ENCODE measurements around the gene IQSEC2.

The IQSEC2 gene

DNA sequence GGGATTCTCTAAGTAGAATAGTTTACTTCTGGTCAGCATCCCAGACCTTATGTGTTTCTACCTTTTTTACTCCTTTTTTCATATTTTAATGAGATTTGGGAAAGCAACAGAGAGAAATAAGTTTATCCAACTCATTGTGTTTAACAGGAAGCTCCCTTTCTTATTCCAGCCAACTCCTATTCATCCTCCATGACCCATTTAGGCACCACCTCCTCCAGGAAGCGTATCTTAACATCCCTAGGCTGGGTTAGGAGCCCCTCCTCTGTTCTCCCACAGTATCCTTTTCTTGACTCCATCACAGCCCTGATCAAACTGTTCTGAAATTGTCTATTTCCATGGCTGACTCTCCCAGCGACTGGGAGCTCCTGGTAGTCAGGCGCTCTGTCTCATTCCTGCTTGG lies 18.8 kb upstream of the IQSEC2 start:
- H3K36me3 ChIP-seq (ENCODE audit: control insufficient read depth, insufficient read depth, low read length), result no peaks in the 10 kb centered on the region

DNA sequence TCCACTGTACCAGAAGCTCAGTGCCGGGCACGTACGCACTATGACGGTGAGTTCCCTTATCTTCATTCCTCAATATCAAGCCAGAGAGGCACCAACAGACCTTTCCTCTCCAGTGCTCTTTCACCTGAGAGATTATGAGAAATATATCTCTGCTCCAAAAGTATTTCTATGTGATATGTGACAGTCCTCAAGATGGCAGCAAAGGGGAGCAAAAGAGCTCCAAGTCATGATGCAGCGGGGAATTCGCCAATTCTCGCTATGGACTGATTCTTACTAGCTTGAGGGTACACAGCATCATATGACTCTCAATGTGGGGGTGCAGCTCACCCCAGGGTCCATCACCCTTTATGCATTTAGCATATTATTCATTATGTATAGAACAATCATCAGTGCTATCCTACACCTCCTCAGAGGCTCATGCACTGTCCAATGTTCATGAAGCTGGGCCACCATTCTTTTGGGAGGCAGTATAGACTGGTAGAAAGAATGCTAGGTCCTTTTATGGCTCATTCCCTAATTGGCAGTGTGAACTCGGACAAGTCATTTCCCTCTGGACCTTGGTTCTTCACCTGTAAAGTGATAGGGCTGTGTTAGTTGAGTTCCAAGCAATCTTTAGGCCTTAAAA lies 12.8 kb upstream of the IQSEC2 start:
- peaks cover under 1% of the 10 kb centered on the region; the same call in 1 of the 2 replicates for H3K9me3 ChIP-seq (ENCODE audit: control insufficient read depth, insufficient read depth, low read depth, low read length)
- no peak overlapping the region for H3K4me3 ChIP-seq (ENCODE audit: low read depth, low read length)
- no peak overlapping the region for H3K9ac ChIP-seq (ENCODE audit: low read length)
- H3K4me1 ChIP-seq (ENCODE audit: control insufficient read depth, insufficient read depth, low read length), result peaks cover 4% of the 10 kb centered on the region; the same call in 1 of the 2 replicates
- H3K27me3 ChIP-seq (ENCODE audit: control insufficient read depth, insufficient read depth, low read length), result no peaks in the 10 kb centered on the region
- no peak overlapping the region for H3K27ac ChIP-seq (ENCODE audit: low read depth, low read length)
- no peaks in the 10 kb centered on the region for H3K36me3 ChIP-seq (ENCODE audit: control insufficient read depth, insufficient read depth, low read length)

More for the DNA sequence above, 18.8 kb upstream of the IQSEC2 start:
- Histone ChIP-seq H3K9me3 (ENCODE audit: control insufficient read depth, insufficient read depth, low read depth, low read length) (peaks cover 3% of the 10 kb centered on the region; the same call in 1 of the 2 replicates), H3K27me3 (ENCODE audit: control insufficient read depth, insufficient read depth, low read length) (no peaks in the 10 kb centered on the region; the same call in 1 of the 2 replicates), H3K9ac (ENCODE audit: low read length) (no peak overlapping the region), H3K4me1 (ENCODE audit: control insufficient read depth, insufficient read depth, low read length) (no peaks in the 10 kb centered on the region), H3K4me3 (ENCODE audit: low read depth, low read length) (no peak overlapping the region), H3K27ac (ENCODE audit: low read depth, low read length) (no peak overlapping the region)

- Histone ChIP-seq H3K36me3 (ENCODE audit: control insufficient read depth, insufficient read depth, low read length) (no peaks in the 10 kb centered on the region), H3K27ac (ENCODE audit: low read depth, low read length) (no peak overlapping the region), H3K4me3 (ENCODE audit: low read depth, low read length) (no peak overlapping the region), H3K27me3 (ENCODE audit: control insufficient read depth, insufficient read depth, low read length) (no peaks in the 10 kb centered on the region), H3K9me3 (ENCODE audit: control insufficient read depth, insufficient read depth, low read depth, low read length) (no peaks in the 10 kb centered on the region; the same call in 1 of the 2 replicates), H3K9ac (ENCODE audit: low read length) (no peak overlapping the region), H3K4me1 (ENCODE audit: control insufficient read depth, insufficient read depth, low read length) (peaks cover 18% of the 10 kb centered on the region; the same call in 1 of the 2 replicates)
These were observed 10.2 kb upstream of the IQSEC2 start for GRCh38 chrX:53291596-53291995.

DNA sequence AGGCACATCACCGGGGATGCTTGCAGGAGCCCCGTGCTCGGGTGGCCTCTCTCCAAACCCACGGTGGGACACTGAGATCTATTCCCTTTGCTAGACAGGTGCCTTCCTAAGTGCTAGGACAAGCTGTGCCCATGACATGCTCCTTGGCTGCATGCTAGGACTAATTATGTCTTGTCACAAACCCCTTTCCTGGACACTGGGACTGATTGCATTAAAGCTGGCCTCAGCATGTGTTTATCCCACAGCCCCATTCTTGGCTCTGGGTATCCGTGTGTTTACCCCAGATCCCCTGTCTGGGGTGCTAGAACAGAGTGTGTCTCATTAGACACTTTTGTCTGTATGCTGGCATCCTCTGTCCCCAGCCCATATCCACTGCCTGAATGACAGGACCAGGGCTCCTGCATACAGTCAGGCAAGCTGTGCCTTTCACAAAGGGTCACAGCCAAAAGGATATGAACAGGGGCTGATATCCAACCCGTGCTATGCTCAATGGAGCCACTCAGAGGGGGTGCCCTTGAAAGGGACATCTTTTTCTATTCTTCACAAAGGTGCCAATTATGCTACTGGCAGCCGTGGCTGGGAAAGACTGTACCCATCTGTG lies 9.2 kb upstream of the IQSEC2 start:
- Histone ChIP-seq H3K36me3 (ENCODE audit: control insufficient read depth, insufficient read depth, low read length) (no peaks in the 10 kb centered on the region), H3K27ac (ENCODE audit: low read depth, low read length) (no peak overlapping the region), H3K4me3 (ENCODE audit: low read depth, low read length) (no peak overlapping the region), H3K4me1 (ENCODE audit: control insufficient read depth, insufficient read depth, low read length) (peaks cover 18% of the 10 kb centered on the region; the same call in 1 of the 2 replicates), H3K27me3 (ENCODE audit: control insufficient read depth, insufficient read depth, low read length) (no peaks in the 10 kb centered on the region), H3K9ac (ENCODE audit: low read length) (no peak overlapping the region), H3K9me3 (ENCODE audit: control insufficient read depth, insufficient read depth, low read depth, low read length) (no peaks in the 10 kb centered on the region; the same call in 1 of the 2 replicates)

DNA sequence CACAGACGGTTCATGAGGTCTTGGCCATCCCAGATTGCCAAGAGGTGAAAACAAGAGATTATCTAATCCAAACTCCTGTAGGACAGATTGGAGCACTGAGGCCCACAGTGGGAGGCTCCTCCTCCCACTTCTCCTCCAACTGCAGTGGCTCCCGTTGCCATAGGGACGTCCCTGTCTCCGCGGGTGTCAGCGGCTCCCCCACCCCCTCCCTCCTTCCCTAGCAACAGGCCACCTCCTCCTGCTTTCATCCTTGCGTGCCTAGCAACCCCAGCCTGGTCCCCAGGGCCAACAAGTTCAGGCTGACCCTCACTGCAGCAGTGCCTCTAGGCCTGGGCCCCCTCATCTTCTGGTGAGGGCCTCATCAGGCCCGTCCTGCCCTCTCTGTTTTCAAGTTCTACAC lies 6.8 kb upstream of the IQSEC2 start:
- Histone ChIP-seq H3K4me1 (ENCODE audit: control insufficient read depth, insufficient read depth, low read length) (peaks cover 22% of the 10 kb centered on the region; the same call in 1 of the 2 replicates), H3K9me3 (ENCODE audit: control insufficient read depth, insufficient read depth, low read depth, low read length) (no peaks in the 10 kb centered on the region; the same call in 1 of the 2 replicates), H3K4me3 (ENCODE audit: low read depth, low read length) (no peak overlapping the region), H3K27me3 (ENCODE audit: control insufficient read depth, insufficient read depth, low read length) (no peaks in the 10 kb centered on the region), H3K27ac (ENCODE audit: low read depth, low read length) (no peak overlapping the region), H3K9ac (ENCODE audit: low read length) (no peak overlapping the region), H3K36me3 (ENCODE audit: control insufficient read depth, insufficient read depth, low read length) (no peaks in the 10 kb centered on the region)

DNA sequence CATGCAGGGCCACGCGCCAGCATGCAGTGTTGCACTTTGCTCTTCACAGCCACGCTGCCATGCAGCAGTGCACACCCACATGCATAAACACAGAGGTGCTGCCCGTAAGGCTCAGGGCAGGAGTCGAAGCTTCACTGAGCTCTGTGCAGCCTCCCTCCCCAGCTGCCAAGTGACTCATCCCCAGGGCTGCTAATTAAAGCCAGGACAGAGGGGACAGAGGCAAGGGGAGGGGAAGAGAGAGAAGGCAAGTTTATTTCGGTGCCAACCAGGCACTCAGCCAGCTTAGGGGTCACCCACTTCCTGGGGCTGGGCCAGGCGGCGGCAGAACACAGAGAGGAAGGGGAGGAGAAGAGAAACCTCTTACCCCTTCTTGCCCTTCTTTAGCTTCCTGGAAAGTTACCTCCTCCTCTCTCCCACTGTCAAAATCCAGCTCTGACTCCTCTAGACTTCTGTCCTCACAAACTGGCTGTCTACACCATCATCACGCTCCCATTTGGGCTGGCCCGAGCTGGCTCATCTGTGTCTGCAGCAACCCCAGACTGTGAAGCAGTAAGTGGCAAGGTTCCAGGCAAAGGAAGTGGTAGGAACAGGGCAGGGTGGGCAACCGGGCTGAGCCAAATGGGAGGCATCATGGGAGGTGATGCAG lies 6.2 kb upstream of the IQSEC2 start:
- H3K4me3 ChIP-seq (ENCODE audit: low read depth, low read length), result no peak overlapping the region
- no peak overlapping the region for H3K9ac ChIP-seq (ENCODE audit: low read length)
- H3K36me3 ChIP-seq (ENCODE audit: control insufficient read depth, insufficient read depth, low read length), result no peaks in the 10 kb centered on the region
- no peaks in the 10 kb centered on the region for H3K27me3 ChIP-seq (ENCODE audit: control insufficient read depth, insufficient read depth, low read length)
- no peak overlapping the region for H3K27ac ChIP-seq (ENCODE audit: low read depth, low read length)
- H3K4me1 ChIP-seq (ENCODE audit: control insufficient read depth, insufficient read depth, low read length), result peaks cover 22% of the 10 kb centered on the region; the same call in 1 of the 2 replicates
- H3K9me3 ChIP-seq (ENCODE audit: control insufficient read depth, insufficient read depth, low read depth, low read length), result no peaks in the 10 kb centered on the region; the same call in 1 of the 2 replicates

DNA sequence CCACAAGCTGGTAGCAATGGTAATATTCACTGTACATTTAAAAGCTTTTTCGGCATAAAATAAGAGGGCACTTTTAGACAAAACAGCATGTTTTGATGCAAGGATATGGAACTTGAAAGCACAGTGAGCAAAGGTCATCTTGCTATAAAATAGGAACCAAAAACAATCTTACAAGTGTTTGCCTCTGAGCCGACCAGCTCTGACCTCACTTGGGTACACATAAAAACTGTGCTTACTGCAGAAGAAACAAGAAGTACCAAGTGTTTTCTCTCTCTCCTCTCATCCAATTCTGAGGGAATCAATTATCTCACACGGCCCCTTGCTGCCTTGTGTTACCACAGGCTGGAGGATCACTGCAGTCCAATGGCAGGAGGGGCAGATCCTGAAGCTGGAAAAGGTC lies 4.8 kb upstream of the IQSEC2 start:
- H3K4me1 ChIP-seq (ENCODE audit: control insufficient read depth, insufficient read depth, low read length), result peaks cover 36% of the 10 kb centered on the region; the same call in 1 of the 2 replicates
- H3K36me3 ChIP-seq (ENCODE audit: control insufficient read depth, insufficient read depth, low read length), result no peaks in the 10 kb centered on the region
- H3K9ac ChIP-seq (ENCODE audit: low read length), result no peak overlapping the region
- no peaks in the 10 kb centered on the region; the same call in 1 of the 2 replicates for H3K9me3 ChIP-seq (ENCODE audit: control insufficient read depth, insufficient read depth, low read depth, low read length)
- H3K4me3 ChIP-seq (ENCODE audit: low read depth, low read length), result no peak overlapping the region
- no peak overlapping the region for H3K27ac ChIP-seq (ENCODE audit: low read depth, low read length)
- H3K27me3 ChIP-seq (ENCODE audit: control insufficient read depth, insufficient read depth, low read length), result no peaks in the 10 kb centered on the region

- Histone ChIP-seq H3K36me3 (ENCODE audit: control insufficient read depth, insufficient read depth, low read length) (no peaks in the 10 kb centered on the region), H3K9ac (ENCODE audit: low read length) (no peak overlapping the region), H3K4me1 (ENCODE audit: control insufficient read depth, insufficient read depth, low read length) (peaks cover 41% of the 10 kb centered on the region; the same call in 1 of the 2 replicates), H3K9me3 (ENCODE audit: control insufficient read depth, insufficient read depth, low read depth, low read length) (no peaks in the 10 kb centered on the region; the same call in 1 of the 2 replicates), H3K27ac (ENCODE audit: low read depth, low read length) (no peak overlapping the region), H3K27me3 (ENCODE audit: control insufficient read depth, insufficient read depth, low read length) (no peaks in the 10 kb centered on the region), H3K4me3 (ENCODE audit: low read depth, low read length) (no peak overlapping the region)
These were observed 4.2 kb upstream of the IQSEC2 start for GRCh38 chrX:53285591-53285990.

DNA sequence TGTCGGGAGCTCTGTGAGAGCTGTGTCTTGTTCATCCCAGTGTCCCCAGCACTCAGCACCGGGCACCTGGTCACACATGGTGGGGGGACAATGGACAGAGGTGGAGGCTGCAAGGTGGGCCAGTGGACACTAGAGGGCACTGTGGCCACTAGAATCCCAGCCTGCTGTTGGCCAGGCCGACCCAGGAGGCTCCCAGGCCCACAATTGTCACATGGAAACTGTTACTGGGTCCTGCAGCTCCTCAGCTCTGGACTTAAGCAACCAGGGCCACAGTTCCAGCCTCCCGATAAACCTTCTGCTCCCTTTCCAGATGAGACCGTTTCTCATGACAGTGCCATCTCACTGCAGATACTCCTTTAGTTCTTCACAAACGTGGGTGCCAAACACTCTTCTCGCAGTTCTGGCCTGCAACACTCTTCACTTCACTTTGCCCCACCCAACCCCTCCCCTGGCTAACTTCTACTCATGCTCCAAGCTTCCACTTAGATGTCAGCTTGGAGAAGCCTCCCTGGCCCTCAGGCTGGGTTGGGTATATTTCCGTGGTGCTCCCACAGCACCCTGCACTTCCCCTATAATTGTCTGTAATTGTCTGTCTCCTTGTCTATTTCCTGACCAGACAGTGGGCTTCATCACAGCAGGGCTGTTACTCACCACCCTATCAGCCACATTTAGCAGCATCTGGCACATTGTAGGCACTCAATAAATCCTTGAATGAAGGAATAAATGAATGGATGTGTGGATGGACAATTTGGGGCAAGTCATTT lies 3.5 kb upstream of the IQSEC2 start:
- Histone ChIP-seq H3K36me3 (ENCODE audit: control insufficient read depth, insufficient read depth, low read length) (no peaks in the 10 kb centered on the region), H3K4me1 (ENCODE audit: control insufficient read depth, insufficient read depth, low read length) (peaks cover 49% of the 10 kb centered on the region; the same call in 1 of the 2 replicates), H3K4me3 (ENCODE audit: low read depth, low read length) (no peak overlapping the region), H3K27me3 (ENCODE audit: control insufficient read depth, insufficient read depth, low read length) (no peaks in the 10 kb centered on the region), H3K9me3 (ENCODE audit: control insufficient read depth, insufficient read depth, low read depth, low read length) (no peaks in the 10 kb centered on the region; the same call in 1 of the 2 replicates), H3K27ac (ENCODE audit: low read depth, low read length) (no peak overlapping the region), H3K9ac (ENCODE audit: low read length) (no peak overlapping the region)

- H3K4me3 ChIP-seq (ENCODE audit: low read depth, low read length), result no peak overlapping the region
- H3K27ac ChIP-seq (ENCODE audit: low read depth, low read length), result no peak overlapping the region
- no peak overlapping the region for H3K9ac ChIP-seq (ENCODE audit: low read length)
- no peaks in the 10 kb centered on the region; the same call in 1 of the 2 replicates for H3K9me3 ChIP-seq (ENCODE audit: control insufficient read depth, insufficient read depth, low read depth, low read length)
- no peaks in the 10 kb centered on the region for H3K27me3 ChIP-seq (ENCODE audit: control insufficient read depth, insufficient read depth, low read length)
- H3K4me1 ChIP-seq (ENCODE audit: control insufficient read depth, insufficient read depth, low read length), result peaks cover 47% of the 10 kb centered on the region; the same call in 1 of the 2 replicates
- no peaks in the 10 kb centered on the region for H3K36me3 ChIP-seq (ENCODE audit: control insufficient read depth, insufficient read depth, low read length)
These were observed 2.2 kb upstream of the IQSEC2 start for GRCh38 chrX:53283567-53283966.
